ENCODE data around the gene DEDD. TPM values are rescaled to one million over a fixed set of nuclear protein-coding genes. Genes with fewer than 3 reads are reported as not detected.
A peak's percentile ranks its signal among the peaks of the same experiment; 100 is the strongest.

The DEDD gene
- total and polyA plus RNA-seq, 2 of the 4 experiments (the other 2 are of a cell fraction) = 40.2 to 47.9 TPM

- H3K18ac ChIP-seq (ENCODE audit: low read depth, low read length) = no peak overlapping the region
- H3K4me1 ChIP-seq (ENCODE audit: control insufficient read depth, insufficient read depth, low read length) = peaks cover 2% of the 10 kb centered on the region; the same call in 1 of the 2 replicates
- no peaks in the 10 kb centered on the region for H3K27me3 ChIP-seq (ENCODE audit: control insufficient read depth, insufficient read depth, low read length)
- no peak overlapping the region for H3K23ac ChIP-seq (ENCODE audit: low read depth, low read length)
- peak overlapping the region; percentile 51; the same call in 1 of the 2 replicates for H2AK5ac ChIP-seq (ENCODE audit: low read depth, low read length)
- no peaks in the 10 kb centered on the region for H3K9me3 ChIP-seq (ENCODE audit: control insufficient read depth, insufficient read depth, low read length)
- DNase-seq = no peak
- WGBS, 2 experiments (ENCODE audit: extremely low coverage in 2 of 2, insufficient read length in 1 of 2) = 19% methylated on average over 12 of the region's 33 CpGs; no CpG with 5 or more reads in 1 of the 2 experiments
- peak overlapping the region; percentile 47 for H3K4ac ChIP-seq (ENCODE audit: low read depth, low read length)
- ChIA-PET POLR2A (ENCODE audit: unreplicated experiment) (no interaction called here), CTCF (interaction anchor here (0.7 to 2.2 kb wide), 3 partner anchors 10 to 50 kb away, joined by 3 to 5 read pairs (median 4); partner anchors contain the start of gene B4GALT3)
- H3K9ac ChIP-seq (ENCODE audit: low read depth, low read length) = peak overlapping the region; percentile 72
- H2AK9ac ChIP-seq (replicated peaks; ENCODE audit: low read depth, low read length, poor library complexity) = peak overlapping the region; percentile 86
- H3K56ac ChIP-seq (ENCODE audit: extremely low read depth, insufficient read depth, low read length) = peak overlapping the region; percentile 63
- in situ Hi-C loops (cut with MboI; ENCODE audit: low sequenced_read_pairs) (no loop called here), dilution Hi-C loops (cut with HindIII; ENCODE audit: low sequenced_read_pairs, unreplicated experiment) (no loop called here), intact Hi-C loops (cut with micrococcal nuclease) (no loop called here)
- no peak overlapping the region for H2BK15ac ChIP-seq (ENCODE audit: low read depth, low read length)
- no TSS peak for BruUV-seq (replicated peaks)
- TF ChIP-seq CHD1 (IDR thresholded peaks at IDR 0.05; ENCODE audit: low read depth, low read length) (no peak), RAD21 (IDR thresholded peaks at IDR 0.05; ENCODE audit: low read length) (no peak), CTCF (conservative IDR thresholded peaks at IDR 0.05; ENCODE audit: low read depth, low read length) (no peak), CEBPB (IDR thresholded peaks at IDR 0.05; ENCODE audit: low read depth, low read length) (no peak), FOS (IDR thresholded peaks at IDR 0.05; ENCODE audit: low read depth, low read length) (no peak), BHLHE40 (IDR thresholded peaks at IDR 0.05; ENCODE audit: low read depth, low read length) (no peak)
- H4K91ac ChIP-seq (ENCODE audit: insufficient read depth, low read depth, low read length) = no peak overlapping the region
- peak overlapping the region; percentile 47 for H3K27ac ChIP-seq (ENCODE audit: insufficient read depth, low read length)
- peak overlapping the region; percentile 36 for H2BK5ac ChIP-seq (ENCODE audit: low read depth, low read length, poor library complexity, severe bottlenecking)
- H2AFZ ChIP-seq (replicated peaks; ENCODE audit: low read length, poor library complexity) = peak overlapping the region; percentile 95
- peaks cover 6 to 16% of the 10 kb centered on the region in 2 experiments; a peak in 3 of 4 replicates for H3K79me1 ChIP-seq (ENCODE audit: low read depth in 1 of 2, low read length in 2 of 2)
- H4K5ac ChIP-seq (ENCODE audit: low read depth, low read length) = peak overlapping the region; percentile 3
- no peaks in the 10 kb centered on the region for H4K20me1 ChIP-seq (ENCODE audit: insufficient read depth, low read length)
- peaks cover 3% of the 10 kb centered on the region; the same call in 1 of the 2 replicates for H3K9me1 ChIP-seq (ENCODE audit: insufficient read depth, low read length)
- H3K14ac ChIP-seq (replicated peaks; ENCODE audit: low read depth, low read length) = peak overlapping the region; percentile 68
- H3K4me2 ChIP-seq (ENCODE audit: low read depth, low read length) = peak overlapping the region; percentile 82
- peak overlapping the region; percentile 72 for H3K4me3 ChIP-seq (ENCODE audit: insufficient read depth, low read depth, low read length)
- no peak overlapping the region for H2BK120ac ChIP-seq (ENCODE audit: low read depth, low read length)
- no peak; the same call in 1 of the 2 replicates for ATAC-seq (ENCODE audit: low read depth)
- H2BK20ac ChIP-seq (ENCODE audit: low read depth, low read length) = no peak overlapping the region
- peaks cover 40% of the 10 kb centered on the region for H3K36me3 ChIP-seq (ENCODE audit: control insufficient read depth, insufficient read depth, low read length)
- H4K8ac ChIP-seq (ENCODE audit: low read depth in 2 of 2, low read length in 2 of 2) = peak overlapping the region; percentile 24 to 88; a peak in 3 of 4 replicates
Observed at GRCh38 chr1:161166669-161167548, 34.4 kb upstream of the DEDD start.
